ENCODE measurements around the gene IFT122.

IFT122 gene

DNA sequence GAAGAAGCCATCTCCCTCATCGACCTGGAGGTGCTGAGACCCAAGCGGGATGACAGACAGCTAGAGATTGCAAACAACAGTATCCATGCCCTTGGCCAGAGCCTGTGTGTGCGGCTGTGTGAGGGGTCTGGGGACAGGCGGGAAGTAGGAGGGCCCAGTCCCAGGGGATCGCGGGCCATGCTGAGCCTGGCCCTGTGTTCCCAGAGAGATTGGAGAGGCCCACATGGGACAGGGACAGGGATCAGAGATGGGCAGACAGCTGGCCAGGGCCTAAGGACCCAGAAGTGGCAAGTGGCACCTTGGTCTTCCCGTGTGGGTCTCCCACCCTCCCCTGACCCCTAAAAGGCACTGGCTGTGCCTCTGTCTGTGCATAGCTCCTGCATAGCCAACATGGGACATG, 77.5 kb downstream of the IFT122 start:
- Histone ChIP-seq H3K4me3 (ENCODE audit: insufficient read length, low read depth) (no peak overlapping the region), H3K4me1 (ENCODE audit: insufficient read depth, insufficient read length) (peaks cover 18% of the 10 kb centered on the region)
- TF ChIP-seq ZNF274 (IDR thresholded peaks at IDR 0.05; ENCODE audit: low read depth, low read length) (no peak), YY1 (IDR thresholded peaks at IDR 0.05; ENCODE audit: insufficient read depth, insufficient read length) (no peak), SUZ12 (IDR thresholded peaks at IDR 0.05; ENCODE audit: extremely low read depth, insufficient read depth, insufficient read length) (no peak)

DNA sequence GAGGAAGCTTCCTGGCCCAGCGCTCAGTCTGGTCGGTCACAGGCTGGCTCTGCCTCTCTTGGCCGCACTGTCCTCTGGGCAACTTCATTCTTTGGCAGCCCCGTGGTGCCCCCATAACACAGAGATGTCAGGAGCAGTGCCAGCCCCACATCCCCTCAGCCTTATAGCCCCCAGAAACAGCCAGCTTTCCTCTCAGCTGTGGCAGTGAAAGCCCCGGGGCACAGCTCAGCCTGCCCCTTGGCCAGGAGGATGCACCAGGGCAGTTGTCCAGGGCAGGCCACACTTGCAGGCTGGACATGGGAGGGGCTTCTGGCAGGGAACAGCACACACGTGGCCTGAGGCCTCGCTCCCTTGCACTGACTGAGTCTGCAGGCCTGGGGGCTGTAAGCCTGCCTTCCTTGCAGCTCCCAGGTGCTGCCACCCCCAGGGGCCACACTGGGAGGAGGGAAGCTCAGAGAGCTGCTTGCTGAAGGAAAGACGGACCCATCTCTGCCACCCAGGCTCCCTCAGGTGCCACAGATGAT, 78.1 kb downstream of the IFT122 start:
- no peaks in the 10 kb centered on the region for H3K27me3 ChIP-seq (ENCODE audit: insufficient read depth, insufficient read length)
- peaks cover 65% of the 10 kb centered on the region for H3K36me3 ChIP-seq (ENCODE audit: insufficient read depth, insufficient read length, low read length)
- H3K4me3 ChIP-seq (ENCODE audit: insufficient read length, low read depth), result no peak overlapping the region
- H3K9ac ChIP-seq (ENCODE audit: insufficient read length, low read depth), result no peak overlapping the region
- no peaks in the 10 kb centered on the region for H3K9me3 ChIP-seq (ENCODE audit: insufficient read depth, low read length)
- peaks cover 18% of the 10 kb centered on the region for H3K4me1 ChIP-seq (ENCODE audit: insufficient read depth, insufficient read length)
- TF ChIP-seq ZNF274 (IDR thresholded peaks at IDR 0.05; ENCODE audit: low read depth, low read length) (no peak), YY1 (IDR thresholded peaks at IDR 0.05; ENCODE audit: insufficient read depth, insufficient read length) (no peak), SUZ12 (IDR thresholded peaks at IDR 0.05; ENCODE audit: extremely low read depth, insufficient read depth, insufficient read length) (no peak)
- no peak for DNase-seq (ENCODE audit: low read depth, low spot score)

More for the DNA sequence above, 77.5 kb downstream of the IFT122 start:
- no peak for DNase-seq (ENCODE audit: low read depth, low spot score)
- no peaks in the 10 kb centered on the region for H3K27me3 ChIP-seq (ENCODE audit: insufficient read depth, insufficient read length)
- no peaks in the 10 kb centered on the region for H3K9me3 ChIP-seq (ENCODE audit: insufficient read depth, low read length)
- peaks cover 71% of the 10 kb centered on the region for H3K36me3 ChIP-seq (ENCODE audit: insufficient read depth, insufficient read length, low read length)
- H3K9ac ChIP-seq (ENCODE audit: insufficient read length, low read depth), result no peak overlapping the region

DNA sequence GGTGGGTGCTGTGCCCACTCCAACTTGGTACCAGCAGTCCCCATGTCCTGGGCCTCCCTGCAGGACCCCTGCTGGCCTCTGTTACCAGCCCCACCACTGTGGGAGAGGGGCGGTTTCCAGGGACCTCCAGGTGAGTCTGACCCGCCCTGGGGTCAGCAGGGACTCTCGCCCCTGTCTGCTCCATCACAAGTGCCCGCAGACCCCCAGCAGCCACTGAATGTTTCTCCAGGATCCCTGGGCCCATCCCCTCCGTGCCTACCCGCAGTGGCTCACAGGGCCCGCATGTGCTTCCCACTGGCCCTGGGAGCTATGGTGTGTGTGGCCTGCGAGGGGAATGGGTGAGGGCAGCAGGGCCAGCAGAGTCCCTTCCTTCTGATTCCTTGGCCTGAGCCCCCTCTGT, 78.6 kb downstream of the IFT122 start:
- TF ChIP-seq YY1 (IDR thresholded peaks at IDR 0.05; ENCODE audit: insufficient read depth, insufficient read length), result no peak
- TF ChIP-seq SUZ12 (IDR thresholded peaks at IDR 0.05; ENCODE audit: extremely low read depth, insufficient read depth, insufficient read length), result no peak
- no peak for TF ChIP-seq ZNF274 (IDR thresholded peaks at IDR 0.05; ENCODE audit: low read depth, low read length)
- Histone ChIP-seq H3K4me3 (ENCODE audit: insufficient read length, low read depth) (no peak overlapping the region), H3K4me1 (ENCODE audit: insufficient read depth, insufficient read length) (peaks cover 18% of the 10 kb centered on the region), H3K9me3 (ENCODE audit: insufficient read depth, low read length) (no peaks in the 10 kb centered on the region), H3K9ac (ENCODE audit: insufficient read length, low read depth) (no peak overlapping the region), H3K27me3 (ENCODE audit: insufficient read depth, insufficient read length) (no peaks in the 10 kb centered on the region), H3K36me3 (ENCODE audit: insufficient read depth, insufficient read length, low read length) (peaks cover 61% of the 10 kb centered on the region)
- no peak for DNase-seq (ENCODE audit: low read depth, low spot score)

DNA sequence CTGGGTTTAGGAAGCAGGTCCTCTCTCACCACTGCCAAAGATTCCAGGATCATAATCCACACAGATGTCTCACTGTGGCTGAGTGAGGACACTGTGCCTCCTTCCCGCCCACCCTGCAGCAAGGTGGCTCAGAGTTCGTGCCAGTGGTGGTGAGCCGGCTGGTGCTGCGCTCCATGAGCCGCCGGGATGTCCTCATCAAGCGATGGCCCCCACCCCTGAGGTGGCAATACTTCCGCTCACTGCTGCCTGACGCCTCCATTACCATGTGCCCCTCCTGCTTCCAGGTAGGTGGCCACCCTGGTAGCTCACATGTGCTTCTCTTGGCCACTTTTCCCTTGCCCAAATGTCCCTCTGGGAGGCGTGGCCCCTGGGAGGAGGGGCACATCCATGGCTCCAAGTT, 79.4 kb downstream of the IFT122 start:
- no peaks in the 10 kb centered on the region for H3K27me3 ChIP-seq (ENCODE audit: insufficient read depth, insufficient read length)
- H3K4me1 ChIP-seq (ENCODE audit: insufficient read depth, insufficient read length), result peaks cover 18% of the 10 kb centered on the region
- DNase-seq (ENCODE audit: low read depth, low spot score), result no peak
- TF ChIP-seq ZNF274 (IDR thresholded peaks at IDR 0.05; ENCODE audit: low read depth, low read length) (no peak), YY1 (IDR thresholded peaks at IDR 0.05; ENCODE audit: insufficient read depth, insufficient read length) (no peak), SUZ12 (IDR thresholded peaks at IDR 0.05; ENCODE audit: extremely low read depth, insufficient read depth, insufficient read length) (no peak)
- no peaks in the 10 kb centered on the region for H3K9me3 ChIP-seq (ENCODE audit: insufficient read depth, low read length)
- no peak overlapping the region for H3K9ac ChIP-seq (ENCODE audit: insufficient read length, low read depth)
- no peak overlapping the region for H3K4me3 ChIP-seq (ENCODE audit: insufficient read length, low read depth)
- peaks cover 52% of the 10 kb centered on the region for H3K36me3 ChIP-seq (ENCODE audit: insufficient read depth, insufficient read length, low read length)

DNA sequence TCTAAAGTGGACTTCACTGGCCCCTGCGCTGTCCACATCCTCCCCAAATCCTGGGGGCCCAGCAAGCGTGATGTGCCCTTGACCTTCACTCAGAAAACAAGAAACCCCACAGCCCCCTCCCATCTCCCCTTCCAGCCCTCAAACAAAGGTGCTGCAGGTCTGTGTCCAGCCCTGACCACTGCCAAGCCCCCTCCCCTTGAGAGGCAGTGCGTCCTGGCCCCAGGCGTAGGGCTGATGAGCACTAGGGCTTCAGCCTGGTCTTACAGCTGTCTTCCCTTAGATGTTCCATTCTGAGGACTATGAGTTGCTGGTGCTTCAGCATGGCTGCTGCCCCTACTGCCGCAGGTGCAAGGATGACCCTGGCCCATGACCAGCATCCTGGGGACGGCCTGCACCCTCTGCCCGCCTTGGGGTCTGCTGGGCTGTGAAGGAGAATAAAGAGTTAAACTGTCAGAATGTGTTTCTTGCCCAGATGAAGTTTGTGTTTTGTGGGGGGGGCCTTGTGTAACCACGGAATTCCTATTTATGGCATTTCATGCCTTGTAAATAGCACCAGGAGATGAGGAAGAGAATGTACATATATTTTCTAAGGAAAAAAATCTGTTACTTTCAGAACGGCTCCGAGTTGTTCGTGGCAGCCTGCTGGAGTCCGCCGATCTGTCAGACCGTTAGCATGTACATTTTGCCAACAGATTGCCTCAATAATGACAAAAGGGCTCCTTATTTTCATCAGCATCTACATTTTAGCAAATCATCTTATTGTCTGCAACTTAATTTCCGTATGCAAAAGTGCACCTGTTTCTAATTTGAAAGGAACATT, 80.1 kb downstream of the IFT122 start:
- H3K9ac ChIP-seq (ENCODE audit: insufficient read length, low read depth), result peak overlapping the region; percentile 26
- DNase-seq (ENCODE audit: low read depth, low spot score), result no peak
- H3K36me3 ChIP-seq (ENCODE audit: insufficient read depth, insufficient read length, low read length), result peaks cover 47% of the 10 kb centered on the region
- H3K27me3 ChIP-seq (ENCODE audit: insufficient read depth, insufficient read length), result no peaks in the 10 kb centered on the region
- peaks cover 18% of the 10 kb centered on the region for H3K4me1 ChIP-seq (ENCODE audit: insufficient read depth, insufficient read length)
- no peak for TF ChIP-seq YY1 (IDR thresholded peaks at IDR 0.05; ENCODE audit: insufficient read depth, insufficient read length)
- TF ChIP-seq SUZ12 (IDR thresholded peaks at IDR 0.05; ENCODE audit: extremely low read depth, insufficient read depth, insufficient read length), result no peak
- no peak for TF ChIP-seq ZNF274 (IDR thresholded peaks at IDR 0.05; ENCODE audit: low read depth, low read length)
- no peak overlapping the region for H3K4me3 ChIP-seq (ENCODE audit: insufficient read length, low read depth)
- no peaks in the 10 kb centered on the region for H3K9me3 ChIP-seq (ENCODE audit: insufficient read depth, low read length)

DNA sequence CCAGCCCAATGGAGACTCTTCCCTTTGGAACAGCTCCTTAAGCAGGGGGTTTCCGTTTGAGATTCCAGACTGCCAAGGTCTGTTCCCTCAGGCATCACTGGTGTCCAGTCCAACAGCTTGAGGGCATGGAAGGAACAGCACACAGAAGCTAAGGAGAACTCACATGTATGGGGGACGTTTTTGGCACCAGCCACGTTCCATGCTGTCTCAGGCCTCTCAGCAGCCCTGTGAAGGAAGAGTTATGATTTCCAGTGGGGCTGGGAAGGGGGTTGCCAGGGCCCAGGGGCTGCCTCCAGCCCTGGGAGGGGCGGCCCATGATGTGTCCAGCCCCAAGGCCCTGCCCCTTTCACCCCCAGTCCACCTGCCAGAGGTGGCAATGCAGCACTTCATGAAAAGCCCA, 80.9 kb downstream of the IFT122 start:
- no peak for DNase-seq (ENCODE audit: low read depth, low spot score)

DNA sequence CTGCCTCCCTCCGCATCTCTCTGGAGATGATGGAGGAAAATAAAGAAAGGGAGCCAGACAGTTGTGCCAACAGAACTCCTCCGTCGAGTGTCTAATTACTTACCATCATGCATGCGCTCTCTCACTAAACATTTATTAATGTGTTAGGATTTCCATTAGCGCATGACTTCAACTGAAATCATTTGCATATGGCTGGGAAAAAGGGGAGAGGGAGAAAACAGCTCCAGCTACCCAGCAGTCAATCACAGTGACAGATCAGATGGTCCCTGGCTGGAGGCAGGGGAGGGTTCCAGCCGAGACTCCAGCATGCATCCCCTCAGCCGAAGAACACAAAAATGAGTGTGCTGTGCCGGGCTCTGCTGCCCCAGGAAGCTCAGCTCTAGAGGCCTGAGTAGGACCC, 81.6 kb downstream of the IFT122 start:
- Histone ChIP-seq H3K9me3 (ENCODE audit: insufficient read depth, low read length) (no peaks in the 10 kb centered on the region), H3K4me3 (ENCODE audit: insufficient read length, low read depth) (no peak overlapping the region), H3K4me1 (ENCODE audit: insufficient read depth, insufficient read length) (peaks cover 23% of the 10 kb centered on the region), H3K27me3 (ENCODE audit: insufficient read depth, insufficient read length) (no peaks in the 10 kb centered on the region), H3K36me3 (ENCODE audit: insufficient read depth, insufficient read length, low read length) (peaks cover 38% of the 10 kb centered on the region), H3K9ac (ENCODE audit: insufficient read length, low read depth) (no peak overlapping the region)
- TF ChIP-seq ZNF274 (IDR thresholded peaks at IDR 0.05; ENCODE audit: low read depth, low read length) (no peak), SUZ12 (IDR thresholded peaks at IDR 0.05; ENCODE audit: extremely low read depth, insufficient read depth, insufficient read length) (no peak), YY1 (IDR thresholded peaks at IDR 0.05; ENCODE audit: insufficient read depth, insufficient read length) (no peak)
- DNase-seq (ENCODE audit: low read depth, low spot score), result no peak

More for the DNA sequence above, 80.9 kb downstream of the IFT122 start:
- H3K9ac ChIP-seq (ENCODE audit: insufficient read length, low read depth), result no peak overlapping the region
- H3K27me3 ChIP-seq (ENCODE audit: insufficient read depth, insufficient read length), result no peaks in the 10 kb centered on the region
- peaks cover 18% of the 10 kb centered on the region for H3K4me1 ChIP-seq (ENCODE audit: insufficient read depth, insufficient read length)
- TF ChIP-seq SUZ12 (IDR thresholded peaks at IDR 0.05; ENCODE audit: extremely low read depth, insufficient read depth, insufficient read length) (no peak), ZNF274 (IDR thresholded peaks at IDR 0.05; ENCODE audit: low read depth, low read length) (no peak), YY1 (IDR thresholded peaks at IDR 0.05; ENCODE audit: insufficient read depth, insufficient read length) (no peak)
- H3K4me3 ChIP-seq (ENCODE audit: insufficient read length, low read depth), result no peak overlapping the region
- peaks cover 44% of the 10 kb centered on the region for H3K36me3 ChIP-seq (ENCODE audit: insufficient read depth, insufficient read length, low read length)
- H3K9me3 ChIP-seq (ENCODE audit: insufficient read depth, low read length), result no peaks in the 10 kb centered on the region

Data from NT2/D1 (cell line).